ENCODE results near the gene KIF21B. TPM values are rescaled to one million over a fixed set of nuclear protein-coding genes. Genes with fewer than 3 reads are reported as not detected.

Gene KIF21B
- total RNA-seq, 4 donors from 2014 or later, result 3.2 to 40.4 (median 22.7) TPM

DNA sequence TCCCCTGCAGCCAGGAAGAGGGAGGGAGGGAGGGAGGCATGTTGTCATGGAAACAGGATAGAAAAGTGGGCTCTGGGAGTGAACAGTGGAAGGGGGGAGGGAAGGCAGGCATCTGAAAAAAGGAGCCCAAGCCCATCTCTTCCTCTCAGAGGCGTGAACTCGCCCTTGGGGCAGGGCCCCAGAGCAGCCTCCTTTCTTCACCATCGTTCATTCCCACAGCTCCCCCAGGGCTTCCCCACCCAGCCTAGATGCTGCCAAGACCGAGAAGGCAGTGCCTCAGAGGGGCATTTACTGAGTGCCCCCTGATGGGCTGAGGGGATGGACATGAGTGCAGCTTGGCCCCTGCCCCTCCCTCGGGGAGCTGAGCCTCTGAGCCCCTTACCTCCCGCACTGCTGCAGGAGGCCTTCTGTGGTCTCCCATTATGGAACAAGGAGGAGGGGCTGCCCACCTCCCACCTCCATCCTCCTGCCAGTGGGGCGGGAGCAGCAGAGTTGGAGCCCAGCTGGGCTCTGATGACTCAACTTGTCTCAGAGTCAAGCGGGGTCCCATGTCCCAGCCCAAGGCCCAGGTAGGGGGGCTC is 39.1 kb upstream of the KIF21B start:
- no peak for DNase-seq
- Histone ChIP-seq H3K9me3 (no peaks in the 10 kb centered on the region), H3K36me3 (no peaks in the 10 kb centered on the region), H3K4me3 (no peak overlapping the region), H3K4me1 (peaks cover 0 to 7% (median 2%) of the 10 kb centered on the region in 4 donors), H3K27me3 (no peaks in the 10 kb centered on the region), H3K27ac (no peak overlapping the region)
- 73 to 84% methylated on average over 2 to 8 of the region's 8 CpGs for WGBS, 2 donors (ENCODE audit: low coverage in 1 of 2)
- in situ Hi-C loops (cut with MboI; ENCODE audit: low pct_ligation_motif_present in 1 of 4, low pct_unique_long_range_greater_than_20kb in 1 of 4, low sequenced_read_pairs in 3 of 4), result no loop called here
- intact Hi-C loops (cut with DNase I; ENCODE audit: low total_unique reads), result no loop called here
- TF ChIP-seq EP300 (IDR thresholded peaks at IDR 0.05; ENCODE audit: low read depth) (no peak), POLR2A (IDR thresholded peaks at IDR 0.05) (no peak), POLR2AphosphoS5 (IDR thresholded peaks at IDR 0.05) (no peak), CTCF (IDR thresholded peaks at IDR 0.05) (no peak)

GRCh38 chr1:201061886-201062285 is 38.4 kb upstream of the KIF21B start:
- no peak overlapping the region for H3K27ac ChIP-seq
- WGBS, 2 donors (ENCODE audit: low coverage in 1 of 2), result 92% methylated on average over 12 of the region's 12 CpGs; no CpG with 5 or more reads in 1 of the 2 donors
- no peaks in the 10 kb centered on the region for H3K27me3 ChIP-seq
- no peaks in the 10 kb centered on the region for H3K36me3 ChIP-seq
- DNase-seq, result no peak
- H3K4me1 ChIP-seq, result peaks cover 0 to 7% (median 2%) of the 10 kb centered on the region in 4 donors
- no peak overlapping the region for H3K4me3 ChIP-seq
- in situ Hi-C loops (cut with MboI; ENCODE audit: low pct_ligation_motif_present in 1 of 4, low pct_unique_long_range_greater_than_20kb in 1 of 4, low sequenced_read_pairs in 3 of 4) (no loop called here), intact Hi-C loops (cut with DNase I; ENCODE audit: low total_unique reads) (no loop called here)
- TF ChIP-seq POLR2A (IDR thresholded peaks at IDR 0.05), result no peak
- no peak for TF ChIP-seq EP300 (IDR thresholded peaks at IDR 0.05; ENCODE audit: low read depth)
- no peak for TF ChIP-seq POLR2AphosphoS5 (IDR thresholded peaks at IDR 0.05)
- no peak for TF ChIP-seq CTCF (IDR thresholded peaks at IDR 0.05)
- no peaks in the 10 kb centered on the region for H3K9me3 ChIP-seq

GRCh38 chr1:201061049-201061448 is 37.5 kb upstream of the KIF21B start:
- no peak overlapping the region for H3K27ac ChIP-seq
- TF ChIP-seq POLR2AphosphoS5 (IDR thresholded peaks at IDR 0.05) (no peak), EP300 (IDR thresholded peaks at IDR 0.05; ENCODE audit: low read depth) (no peak), POLR2A (IDR thresholded peaks at IDR 0.05) (no peak), CTCF (IDR thresholded peaks at IDR 0.05) (no peak)
- H3K36me3 ChIP-seq, result no peaks in the 10 kb centered on the region
- intact Hi-C loops (cut with DNase I; ENCODE audit: low total_unique reads), result no loop called here
- DNase-seq, result no peak
- H3K9me3 ChIP-seq, result no peaks in the 10 kb centered on the region
- H3K4me3 ChIP-seq, result no peak overlapping the region
- H3K27me3 ChIP-seq, result no peaks in the 10 kb centered on the region
- 95% methylated on average over 4 of the region's 4 CpGs; no CpG with 5 or more reads in 1 of the 2 donors for WGBS, 2 donors (ENCODE audit: low coverage in 1 of 2)
- in situ Hi-C loops (cut with MboI; ENCODE audit: low pct_ligation_motif_present in 1 of 4, low pct_unique_long_range_greater_than_20kb in 1 of 4, low sequenced_read_pairs in 3 of 4), result no loop called here
- H3K4me1 ChIP-seq, result peaks cover 0 to 12% (median 6%) of the 10 kb centered on the region in 4 donors

GRCh38 chr1:201060586-201060985 is 37.1 kb upstream of the KIF21B start:
- intact Hi-C loops (cut with DNase I; ENCODE audit: low total_unique reads), result no loop called here
- Histone ChIP-seq H3K4me1 (peaks cover 0 to 14% (median 7%) of the 10 kb centered on the region in 4 donors), H3K36me3 (no peaks in the 10 kb centered on the region), H3K9me3 (no peaks in the 10 kb centered on the region), H3K27ac (no peak overlapping the region), H3K27me3 (no peaks in the 10 kb centered on the region), H3K4me3 (no peak overlapping the region)
- in situ Hi-C loops (cut with MboI; ENCODE audit: low pct_ligation_motif_present in 1 of 4, low pct_unique_long_range_greater_than_20kb in 1 of 4, low sequenced_read_pairs in 3 of 4), result no loop called here
- no peak for DNase-seq
- 97% methylated on average over 4 of the region's 4 CpGs; no CpG with 5 or more reads in 1 of the 2 donors for WGBS, 2 donors (ENCODE audit: low coverage in 1 of 2)
- TF ChIP-seq POLR2A (IDR thresholded peaks at IDR 0.05), result no peak
- no peak for TF ChIP-seq CTCF (IDR thresholded peaks at IDR 0.05)
- no peak for TF ChIP-seq EP300 (IDR thresholded peaks at IDR 0.05; ENCODE audit: low read depth)
- no peak for TF ChIP-seq POLR2AphosphoS5 (IDR thresholded peaks at IDR 0.05)
